IMR-90 (cell line): ENCODE results near the gene MRAP. TPM values are rescaled to one million over a fixed set of nuclear protein-coding genes. Genes with fewer than 3 reads are reported as not detected.

Experiments used
- ATAC-seq: fragments of 200-7000 bp; cut with Tn5 transposase; 2 replicates; pipeline ENCODE4 v1.9.1; 2020; ENCODE audit warnings: low read depth, mild to moderate bottlenecking, moderate library complexity
- BruUV-seq: library from RNA; stranded (reverse); fragments of 400-500 nt; replicated peaks from 2 replicates; lab custom pipeline; 2021; lab: Mats Ljungman, UMichigan
- CTCF ChIA-PET: fragments of 300-600 bp; formaldehyde crosslinking; extraction: SDS; loops from one replicate; lab custom pipeline; 2021; ENCODE audit warnings: antibody characterized with exemption; lab: Yijun Ruan, JAX
- POLR2A ChIA-PET: fragments of 300-600 bp; sonication (Branson Sonifier 250); formaldehyde crosslinking; loops from one replicate; lab custom pipeline; 2022; ENCODE audit warnings: antibody characterized with exemption; ENCODE audit not compliant: unreplicated experiment; lab: Charles Lee
- DNase-seq: peaks from one replicate; pipeline ENCODE4 v3.0.0; 2013
- H2AFZ ChIP-seq: replicated peaks from 2 replicates; pipeline ENCODE3; 2013; ENCODE audit warnings: low read length, mild to moderate bottlenecking; ENCODE audit not compliant: poor library complexity
- H2AK5ac ChIP-seq: 2 replicates; pipeline ENCODE4 v1.6.1; 2013; ENCODE audit warnings: low read depth, low read length, inconsistent platforms
- H2AK9ac ChIP-seq: replicated peaks from 2 replicates; pipeline ENCODE3; 2013; ENCODE audit warnings: mild to moderate bottlenecking, low read depth, low read length, moderate library complexity; ENCODE audit not compliant: poor library complexity
- H2BK120ac ChIP-seq: 2 replicates; pipeline ENCODE4 v1.6.1; 2013; ENCODE audit warnings: low read depth, low read length, inconsistent platforms
- H2BK15ac ChIP-seq: 3 replicates; pipeline ENCODE4 v1.6.1; 2013; ENCODE audit warnings: low read depth, low read length, inconsistent platforms
- H2BK20ac ChIP-seq: 2 replicates; pipeline ENCODE4 v1.6.1; 2013; ENCODE audit warnings: low read depth, mild to moderate bottlenecking, inconsistent platforms, low read length, moderate library complexity
- H2BK5ac ChIP-seq: 2 replicates; pipeline ENCODE4 v1.6.1; 2013; ENCODE audit warnings: mild to moderate bottlenecking, low read depth, low read length, inconsistent platforms; ENCODE audit not compliant: poor library complexity, severe bottlenecking
- H3K14ac ChIP-seq: replicated peaks from 2 replicates; pipeline ENCODE4 v1.6.1; 2013; ENCODE audit warnings: low read depth, low read length, inconsistent platforms
- H3K18ac ChIP-seq: 2 replicates; pipeline ENCODE4 v1.6.1; 2013; ENCODE audit warnings: low read depth, low read length, control low read depth
- H3K23ac ChIP-seq: 2 replicates; pipeline ENCODE4 v1.6.1; 2013; ENCODE audit warnings: low read depth, low read length, inconsistent platforms
- H3K27ac ChIP-seq: 2 replicates; pipeline ENCODE4 v1.5.1; 2013; ENCODE audit warnings: mild to moderate bottlenecking, control low read depth, low read length; ENCODE audit not compliant: insufficient read depth
- H3K27me3 ChIP-seq: 2 replicates; pipeline ENCODE4 v1.6.1; 2013; ENCODE audit warnings: low read length; ENCODE audit not compliant: control insufficient read depth, insufficient read depth
- H3K36me3 ChIP-seq: 2 replicates; pipeline ENCODE4 v1.6.1; 2013; ENCODE audit warnings: low read length, mixed read lengths; ENCODE audit not compliant: control insufficient read depth, insufficient read depth
- H3K4ac ChIP-seq: 2 replicates; pipeline ENCODE4 v1.6.1; 2013; ENCODE audit warnings: low read depth, low read length, inconsistent platforms
- H3K4me1 ChIP-seq: 2 replicates; pipeline ENCODE4 v1.6.1; 2013; ENCODE audit warnings: low read length, mixed read lengths; ENCODE audit not compliant: control insufficient read depth, insufficient read depth
- H3K4me2 ChIP-seq: 2 replicates; pipeline ENCODE4 v1.6.1; 2013; ENCODE audit warnings: low read depth, mild to moderate bottlenecking, control low read depth, low read length, moderate library complexity
- H3K4me3 ChIP-seq: 2 replicates; pipeline ENCODE4 v1.5.1; 2013; ENCODE audit warnings: low read depth, mild to moderate bottlenecking, control low read depth, low read length, moderate library complexity; ENCODE audit not compliant: insufficient read depth
- H3K56ac ChIP-seq: 2 replicates; pipeline ENCODE4 v1.6.1; 2013; ENCODE audit warnings: low read length, inconsistent platforms; ENCODE audit not compliant: insufficient read depth; ENCODE audit errors: extremely low read depth
- H3K79me1 ChIP-seq, 2 experiments: 2 replicates each; pipeline ENCODE4 v1.6.1; 2013; ENCODE audit warnings: low read length in 2 of 2, inconsistent platforms in 1 of 2, low read depth in 1 of 2
- H3K9ac ChIP-seq: 2 replicates; pipeline ENCODE4 v1.6.1; 2013; ENCODE audit warnings: low read depth, low read length, control low read depth
- H3K9me1 ChIP-seq: 2 replicates; pipeline ENCODE4 v1.6.1; 2013; ENCODE audit warnings: low read length, inconsistent platforms; ENCODE audit not compliant: insufficient read depth
- H3K9me3 ChIP-seq: 2 replicates; pipeline ENCODE4 v1.6.1; 2013; ENCODE audit warnings: low read length; ENCODE audit not compliant: control insufficient read depth, insufficient read depth
- H4K20me1 ChIP-seq: 2 replicates; pipeline ENCODE4 v1.6.1; 2013; ENCODE audit warnings: low read length, inconsistent platforms; ENCODE audit not compliant: insufficient read depth
- H4K5ac ChIP-seq: 2 replicates; pipeline ENCODE4 v1.6.1; 2013; ENCODE audit warnings: mild to moderate bottlenecking, low read depth, low read length, control low read depth
- H4K8ac ChIP-seq, 2 experiments: 2 replicates each; pipeline ENCODE4 v1.6.1; 2013; ENCODE audit warnings: low read depth in 2 of 2, low read length in 2 of 2, control low read depth in 1 of 2, inconsistent platforms in 1 of 2
- H4K91ac ChIP-seq: 2 replicates; pipeline ENCODE4 v1.6.1; 2013; ENCODE audit warnings: low read depth, low read length, inconsistent platforms; ENCODE audit not compliant: insufficient read depth
- BHLHE40 ChIP-seq: fragments of 150-350 bp; IDR thresholded peaks from 2 replicates; pipeline ENCODE4 v1.6.1; 2016; ENCODE audit warnings: mild to moderate bottlenecking, low read depth, low read length
- CEBPB ChIP-seq: IDR thresholded peaks from 2 replicates; pipeline ENCODE4 v1.6.1; 2012; ENCODE audit warnings: low read depth, low read length, improper control_type of control experiment
- CHD1 ChIP-seq: IDR thresholded peaks from 2 replicates; pipeline ENCODE4 v1.6.1; 2012; ENCODE audit warnings: low read depth, low read length, improper control_type of control experiment
- FOS ChIP-seq: fragments of 150-350 bp; IDR thresholded peaks from 2 replicates; pipeline ENCODE4 v1.6.1; 2016; ENCODE audit warnings: low read depth, low read length
- MAZ ChIP-seq: IDR thresholded peaks from 2 replicates; pipeline ENCODE4 v1.6.1; 2012; ENCODE audit warnings: low read depth, mild to moderate bottlenecking, low read length, improper control_type of control experiment, moderate library complexity, borderline replicate concordance
- POLR2A ChIP-seq: IDR thresholded peaks from 2 replicates; pipeline ENCODE4 v1.6.1; 2012; ENCODE audit warnings: mild to moderate bottlenecking, low read depth, low read length
- RCOR1 ChIP-seq: IDR thresholded peaks from 2 replicates; pipeline ENCODE4 v1.6.1; 2012; ENCODE audit warnings: mild to moderate bottlenecking, low read length, improper control_type of control experiment; ENCODE audit not compliant: insufficient replicate concordance
- RFX5 ChIP-seq: IDR thresholded peaks from 2 replicates; pipeline ENCODE4 v1.8.0; 2012; ENCODE audit warnings: low read depth, mild to moderate bottlenecking, low read length, moderate library complexity
- SMC3 ChIP-seq: fragments of 150-350 bp; IDR thresholded peaks from 2 replicates; pipeline ENCODE4 v1.6.1; 2016; ENCODE audit warnings: low read depth, mild to moderate bottlenecking, antibody characterized with exemption, low read length, moderate library complexity
- WGBS, 2 experiments: methylation state at CpG; one replicate each; pipeline versions ENCODE4 v1.1.5 to v1.1.7; 2013; ENCODE audit warnings: missing lambda C conversion rate in 2 of 2; ENCODE audit not compliant: insufficient read length in 1 of 2; ENCODE audit errors: extremely low coverage in 2 of 2; 5-methylcytosine and 5-hydroxymethylcytosine counted together
- dilution Hi-C: fragments of 300-500 bp; cut with HindIII; formaldehyde crosslinking; loops from one replicate; pipeline ENCODE4 v1.14.3; 2018; ENCODE audit warnings: low sequenced_read_pairs; ENCODE audit not compliant: unreplicated experiment
- in situ Hi-C: fragments of 300-500 bp; cut with MboI; formaldehyde crosslinking; loops from 3 replicates; pipeline ENCODE4 v1.14.3; 2019; ENCODE audit warnings: low sequenced_read_pairs, inconsistent platforms, mixed read lengths
- intact Hi-C: fragments of 100-400 bp; cut with micrococcal nuclease; formaldehyde crosslinking; loops from 2 replicates; pipeline ENCODE4 v1.10.0; 2022
- polyA plus RNA-seq, 3 experiments: library from polyadenylated mRNA; depleted of rRNA; stranded (reverse); fragments of >200 nt; gene quantifications; 2 replicates each; pipeline ENCODE4 v1.2.3, GENCODE V29; 2012; ENCODE audit warnings: low replicate concordance in 1 of 3
- total RNA-seq: library from RNA; depleted of rRNA; stranded (reverse); fragments of >200 nt; gene quantifications from 2 replicates; pipeline ENCODE4 v1.2.3, GENCODE V29; 2012
- TF ChIP-seq, protein P1 (sequence below): conservative IDR thresholded peaks from 2 replicates; pipeline ENCODE4 v1.5.1; 2012; ENCODE audit warnings: mild to moderate bottlenecking, low read depth, low read length, improper control_type of control experiment
- TF ChIP-seq, protein P2 (sequence below): fragments of 150-350 bp; IDR thresholded peaks from 2 replicates; pipeline ENCODE4 v1.6.1; 2017; ENCODE audit warnings: mild to moderate bottlenecking, antibody characterized with exemption, low read length, low read depth
- TF ChIP-seq, protein P3 (sequence below): fragments of 150-350 bp; IDR thresholded peaks from 2 replicates; pipeline ENCODE4 v1.6.1; 2016; ENCODE audit warnings: low read depth, mild to moderate bottlenecking, low read length, moderate library complexity, borderline replicate concordance

Gene MRAP
- total and polyA plus RNA-seq, 2 of the 4 experiments (the other 2 are of a cell fraction), result not detected

DNA sequence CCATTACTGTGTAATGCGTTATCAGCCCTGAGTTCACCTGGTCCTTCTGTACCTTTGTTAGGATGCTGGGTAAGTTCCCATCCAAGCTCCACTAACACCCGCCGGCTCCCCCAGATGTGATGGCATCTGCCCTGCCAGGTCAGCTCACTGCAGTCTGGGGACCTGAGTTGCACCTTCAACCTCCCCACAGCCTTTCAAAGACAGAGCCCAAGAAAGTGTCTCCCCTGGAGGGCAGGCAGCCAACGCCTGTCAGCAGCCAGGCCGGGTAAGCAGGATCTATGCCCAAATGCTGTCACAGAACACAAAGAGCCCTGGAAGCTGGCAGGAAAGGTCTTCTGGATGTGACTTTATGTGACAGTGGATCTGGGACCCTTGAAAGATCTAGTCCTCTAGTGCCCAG is 13.7 kb downstream of the MRAP start:
- Histone ChIP-seq H3K4me2 (no peak overlapping the region), H3K56ac (no peak overlapping the region), H3K36me3 (peaks cover 35% of the 10 kb centered on the region), H3K23ac (no peak overlapping the region), H3K4me3 (no peak overlapping the region), H3K27me3 (no peaks in the 10 kb centered on the region), H4K20me1 (no peaks in the 10 kb centered on the region; the same call in none of the 2 replicates), H2BK20ac (no peak overlapping the region), H3K9me3 (no peaks in the 10 kb centered on the region), H3K27ac (no peak overlapping the region), H4K91ac (no peak overlapping the region), H2AK5ac (no peak overlapping the region), H3K4ac (no peak overlapping the region), H3K79me1 (peaks cover 0 to 10% of the 10 kb centered on the region in 2 experiments; a peak in 2 of 4 replicates), H4K8ac (no peak overlapping the region), H3K9ac (no peak overlapping the region), H3K9me1 (peaks cover 3% of the 10 kb centered on the region; the same call in 1 of the 2 replicates), H2AK9ac (no peak overlapping the region), H2BK5ac (no peak overlapping the region), H3K18ac (no peak overlapping the region), H2AFZ (no peak overlapping the region), H3K4me1 (no peaks in the 10 kb centered on the region), H2BK15ac (no peak overlapping the region), H3K14ac (no peak overlapping the region), H4K5ac (no peak overlapping the region), H2BK120ac (no peak overlapping the region)
- CTCF ChIA-PET, result no interaction called here
- BruUV-seq, result no TSS peak
- dilution Hi-C loops, result no loop called here
- 90% methylated on average over 2 of the region's 5 CpGs; no CpG with 5 or more reads in 1 of the 2 experiments for WGBS, 2 experiments
- in situ Hi-C loops, result no loop called here
- intact Hi-C loops, result no loop called here
- TF ChIP-seq, protein P1, sequence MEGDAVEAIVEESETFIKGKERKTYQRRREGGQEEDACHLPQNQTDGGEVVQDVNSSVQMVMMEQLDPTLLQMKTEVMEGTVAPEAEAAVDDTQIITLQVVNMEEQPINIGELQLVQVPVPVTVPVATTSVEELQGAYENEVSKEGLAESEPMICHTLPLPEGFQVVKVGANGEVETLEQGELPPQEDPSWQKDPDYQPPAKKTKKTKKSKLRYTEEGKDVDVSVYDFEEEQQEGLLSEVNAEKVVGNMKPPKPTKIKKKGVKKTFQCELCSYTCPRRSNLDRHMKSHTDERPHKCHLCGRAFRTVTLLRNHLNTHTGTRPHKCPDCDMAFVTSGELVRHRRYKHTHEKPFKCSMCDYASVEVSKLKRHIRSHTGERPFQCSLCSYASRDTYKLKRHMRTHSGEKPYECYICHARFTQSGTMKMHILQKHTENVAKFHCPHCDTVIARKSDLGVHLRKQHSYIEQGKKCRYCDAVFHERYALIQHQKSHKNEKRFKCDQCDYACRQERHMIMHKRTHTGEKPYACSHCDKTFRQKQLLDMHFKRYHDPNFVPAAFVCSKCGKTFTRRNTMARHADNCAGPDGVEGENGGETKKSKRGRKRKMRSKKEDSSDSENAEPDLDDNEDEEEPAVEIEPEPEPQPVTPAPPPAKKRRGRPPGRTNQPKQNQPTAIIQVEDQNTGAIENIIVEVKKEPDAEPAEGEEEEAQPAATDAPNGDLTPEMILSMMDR, result no peak
- TF ChIP-seq BHLHE40 (no peak), CEBPB (no peak), CHD1 (no peak), RFX5 (no peak), MAZ (no peak), RCOR1 (no peak), SMC3 (no peak), POLR2A (no peak), FOS (no peak)
- TF ChIP-seq, protein P2, sequence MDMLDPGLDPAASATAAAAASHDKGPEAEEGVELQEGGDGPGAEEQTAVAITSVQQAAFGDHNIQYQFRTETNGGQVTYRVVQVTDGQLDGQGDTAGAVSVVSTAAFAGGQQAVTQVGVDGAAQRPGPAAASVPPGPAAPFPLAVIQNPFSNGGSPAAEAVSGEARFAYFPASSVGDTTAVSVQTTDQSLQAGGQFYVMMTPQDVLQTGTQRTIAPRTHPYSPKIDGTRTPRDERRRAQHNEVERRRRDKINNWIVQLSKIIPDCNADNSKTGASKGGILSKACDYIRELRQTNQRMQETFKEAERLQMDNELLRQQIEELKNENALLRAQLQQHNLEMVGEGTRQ, result no peak
- TF ChIP-seq, protein P3, sequence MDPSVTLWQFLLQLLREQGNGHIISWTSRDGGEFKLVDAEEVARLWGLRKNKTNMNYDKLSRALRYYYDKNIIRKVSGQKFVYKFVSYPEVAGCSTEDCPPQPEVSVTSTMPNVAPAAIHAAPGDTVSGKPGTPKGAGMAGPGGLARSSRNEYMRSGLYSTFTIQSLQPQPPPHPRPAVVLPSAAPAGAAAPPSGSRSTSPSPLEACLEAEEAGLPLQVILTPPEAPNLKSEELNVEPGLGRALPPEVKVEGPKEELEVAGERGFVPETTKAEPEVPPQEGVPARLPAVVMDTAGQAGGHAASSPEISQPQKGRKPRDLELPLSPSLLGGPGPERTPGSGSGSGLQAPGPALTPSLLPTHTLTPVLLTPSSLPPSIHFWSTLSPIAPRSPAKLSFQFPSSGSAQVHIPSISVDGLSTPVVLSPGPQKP, result no peak
- POLR2A ChIA-PET, result no interaction called here
- DNase-seq, result no peak
- ATAC-seq, result no peak
